Transverse colon (tissue), 3 donors: ENCODE results near the gene USP17L28.
"Not testable (repeated sequence)": the region's sequence is repeated elsewhere in the genome, so short reads cannot be mapped to it uniquely, and the experiment has no call there.

Experiments used
- CTCF ChIP-seq, 5 experiments: fragments of 200-600 bp in 3 of 5; fragments of 450-650 bp in 2 of 5; sonication (generic) in 3 of 5; IDR thresholded peaks; 1 replicate in 2 of 5; 2 replicates in 3 of 5; pipeline ENCODE4 v1.5.1; 2016 to 2017; ENCODE audit warnings: antibody characterized with exemption in 5 of 5, inconsistent platforms in 3 of 5, mild to moderate bottlenecking in 2 of 5, moderate library complexity in 1 of 5
- EP300 ChIP-seq: sonication (generic); formaldehyde crosslinking; IDR thresholded peaks from one replicate; pipeline ENCODE4 v1.6.1; 2017; ENCODE audit warnings: antibody characterized with exemption, low read depth

- TF ChIP-seq CTCF (IDR thresholded peaks at IDR 0.05); EP300: not testable (repeated sequence)
Observed at GRCh38 chr4:9350866-9351265, 2.2 kb downstream of the USP17L28 start.
